ENCODE data around the gene OXNAD1. TPM values are rescaled to one million over a fixed set of nuclear protein-coding genes. Genes with fewer than 3 reads are reported as not detected.

OXNAD1 gene, protein sequence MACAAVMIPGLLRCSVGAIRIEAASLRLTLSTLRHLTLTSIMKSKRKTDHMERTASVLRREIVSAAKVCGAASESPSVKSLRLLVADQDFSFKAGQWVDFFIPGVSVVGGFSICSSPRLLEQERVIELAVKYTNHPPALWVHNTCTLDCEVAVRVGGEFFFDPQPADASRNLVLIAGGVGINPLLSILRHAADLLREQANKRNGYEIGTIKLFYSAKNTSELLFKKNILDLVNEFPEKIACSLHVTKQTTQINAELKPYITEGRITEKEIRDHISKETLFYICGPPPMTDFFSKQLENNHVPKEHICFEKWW
- 18.1 and 28.7 TPM in 2 replicates for total RNA-seq (ENCODE audit: low replicate concordance)

DNA sequence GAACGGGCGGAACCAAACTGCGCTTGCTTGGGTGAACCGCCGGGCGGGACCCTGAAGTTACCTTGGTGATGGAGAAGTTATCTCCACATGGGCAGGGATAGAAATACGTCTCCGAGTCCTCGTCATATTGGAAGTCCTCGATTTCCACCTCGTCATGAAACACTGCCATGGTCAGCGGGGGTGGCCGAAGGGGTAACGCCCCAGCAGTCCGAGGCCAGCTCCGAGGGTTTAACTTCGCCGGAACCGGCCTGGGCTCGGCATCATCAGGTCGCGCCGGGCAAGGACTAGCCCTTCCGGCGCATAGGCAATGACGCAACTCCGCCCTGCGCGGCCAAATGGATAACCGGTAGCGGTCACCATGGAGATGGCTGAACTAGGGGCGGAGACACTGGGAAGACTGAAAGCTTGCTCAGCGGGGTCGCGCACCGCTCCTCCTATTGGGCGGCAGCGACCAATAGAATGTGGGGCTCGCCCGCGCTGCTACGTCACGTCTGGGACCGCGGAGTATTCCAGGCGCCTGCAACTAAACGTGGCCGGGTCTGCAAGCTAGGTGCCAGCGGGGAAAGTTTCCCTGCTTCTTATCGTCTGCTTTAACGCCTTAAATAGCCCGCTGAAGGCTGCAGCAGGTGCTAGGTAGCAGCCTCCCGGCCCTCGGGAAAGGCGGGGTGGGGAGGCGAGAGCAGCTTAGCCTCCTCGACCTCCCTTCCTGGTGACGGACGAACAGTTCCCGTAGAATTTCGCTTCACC, at the start of gene OXNAD1, which contains the start of gene DPH3:
OXNAD1 (plus strand) TSS at position 505 of the 747 bp plus-strand sequence. CDS start 5,741 bp downstream, outside the sequence.
DPH3 (minus strand) TSS at position 236 of the 747 bp plus-strand sequence; CDS start at position 169, 67 bp downstream.
- peaks cover 25% of the 10 kb centered on the region for H3K4me1 Mint-ChIP-seq
- H2AFZ ChIP-seq (replicated peaks) = peak within 1 kb of the TSS; percentile 90

DNA sequence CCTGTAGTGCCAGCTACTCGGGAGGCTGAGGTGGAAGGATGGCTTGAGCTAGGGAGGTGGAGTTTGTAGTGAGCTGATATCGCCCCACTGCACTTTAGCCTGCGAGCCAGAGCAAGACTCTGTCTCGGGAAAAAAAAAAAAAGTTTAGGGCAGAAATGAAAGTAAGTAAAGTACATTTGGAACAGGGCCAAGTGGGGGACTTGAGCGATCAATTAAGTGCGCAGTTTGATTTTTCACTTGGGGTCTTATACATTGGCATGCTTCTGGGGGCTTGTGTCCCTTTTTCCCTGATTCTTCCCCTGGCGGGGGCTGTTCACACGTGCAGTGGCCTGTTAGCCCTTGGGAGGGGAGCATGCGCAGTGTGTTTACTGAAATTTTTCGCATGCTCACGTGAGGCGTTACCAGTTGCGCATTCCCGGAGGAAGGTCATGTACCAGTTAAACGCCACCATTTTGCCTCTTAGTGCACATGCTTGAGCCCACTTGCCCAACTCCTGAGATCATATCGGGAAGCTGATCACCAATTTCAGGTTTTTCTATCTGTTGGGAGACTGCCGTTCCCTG, 48.6 kb upstream of the OXNAD1 start:
- Histone ChIP-seq H3K79me2 (ENCODE audit: low read depth) (no peaks in the 10 kb centered on the region), H3K4me1 (no peaks in the 10 kb centered on the region), H3K4me3 (no peak overlapping the region), H3K4me2 (no peak overlapping the region), H4K20me1 (ENCODE audit: low read depth) (no peaks in the 10 kb centered on the region), H3K36me3 (no peaks in the 10 kb centered on the region), H3K27ac (no peak overlapping the region), H3F3A (ENCODE audit: low read depth) (no peaks in the 10 kb centered on the region), H3K27me3 (no peaks in the 10 kb centered on the region), H3K9me3 (ENCODE audit: low read depth) (no peaks in the 10 kb centered on the region), H2AFZ (replicated peaks) (no peak overlapping the region), H3K9ac (no peak overlapping the region)
- TF ChIP-seq EZH2phosphoT487 (IDR thresholded peaks at IDR 0.05) (no peak), EZH2 (IDR thresholded peaks at IDR 0.05) (no peak)
- TF ChIP-seq, protein P1, sequence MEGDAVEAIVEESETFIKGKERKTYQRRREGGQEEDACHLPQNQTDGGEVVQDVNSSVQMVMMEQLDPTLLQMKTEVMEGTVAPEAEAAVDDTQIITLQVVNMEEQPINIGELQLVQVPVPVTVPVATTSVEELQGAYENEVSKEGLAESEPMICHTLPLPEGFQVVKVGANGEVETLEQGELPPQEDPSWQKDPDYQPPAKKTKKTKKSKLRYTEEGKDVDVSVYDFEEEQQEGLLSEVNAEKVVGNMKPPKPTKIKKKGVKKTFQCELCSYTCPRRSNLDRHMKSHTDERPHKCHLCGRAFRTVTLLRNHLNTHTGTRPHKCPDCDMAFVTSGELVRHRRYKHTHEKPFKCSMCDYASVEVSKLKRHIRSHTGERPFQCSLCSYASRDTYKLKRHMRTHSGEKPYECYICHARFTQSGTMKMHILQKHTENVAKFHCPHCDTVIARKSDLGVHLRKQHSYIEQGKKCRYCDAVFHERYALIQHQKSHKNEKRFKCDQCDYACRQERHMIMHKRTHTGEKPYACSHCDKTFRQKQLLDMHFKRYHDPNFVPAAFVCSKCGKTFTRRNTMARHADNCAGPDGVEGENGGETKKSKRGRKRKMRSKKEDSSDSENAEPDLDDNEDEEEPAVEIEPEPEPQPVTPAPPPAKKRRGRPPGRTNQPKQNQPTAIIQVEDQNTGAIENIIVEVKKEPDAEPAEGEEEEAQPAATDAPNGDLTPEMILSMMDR (IDR thresholded peaks at IDR 0.05) = no peak
- no peaks in the 10 kb centered on the region for H3K4me1 Mint-ChIP-seq
- H3K9me3 Mint-ChIP-seq = no peaks in the 10 kb centered on the region
- H3K4me3 Mint-ChIP-seq = no peak overlapping the region
- H3K27me3 Mint-ChIP-seq (ENCODE audit: insufficient read depth, low read depth) = no peaks in the 10 kb centered on the region
- H3K36me3 Mint-ChIP-seq = no peaks in the 10 kb centered on the region
- no peak for DNase-seq (ENCODE audit: low spot score)
- no peak overlapping the region for H3K27ac Mint-ChIP-seq

More for the DNA sequence above, at the start of gene OXNAD1, which contains the start of gene DPH3:
- H3F3A ChIP-seq (ENCODE audit: low read depth) = peaks cover 4% of the 10 kb centered on the region
- H3K27ac ChIP-seq = peak within 1 kb of the TSS; percentile 40
- H3K36me3 ChIP-seq = no peaks in the 10 kb centered on the region
- peak within 1 kb of the TSS; percentile 75 for H3K4me3 ChIP-seq
- Mint-ChIP-seq H3K4me3 (peak within 1 kb of the TSS; percentile 99), H3K9me3 (no peaks in the 10 kb centered on the region), H3K36me3 (no peaks in the 10 kb centered on the region), H3K27me3 (ENCODE audit: insufficient read depth, low read depth) (peaks cover 2% of the 10 kb centered on the region), H3K27ac (peak within 1 kb of the TSS; percentile 95)
- peaks cover 6% of the 10 kb centered on the region for H4K20me1 ChIP-seq (ENCODE audit: low read depth)
- TF ChIP-seq EZH2phosphoT487 (IDR thresholded peaks at IDR 0.05) (no peak), EZH2 (IDR thresholded peaks at IDR 0.05) (no peak)
- TF ChIP-seq, protein P1 (IDR thresholded peaks at IDR 0.05) = no peak
- DNase-seq (ENCODE audit: low spot score) = peak; percentile 100
- peak within 1 kb of the TSS; percentile 83 for H3K9ac ChIP-seq
- H3K27me3 ChIP-seq = no peaks in the 10 kb centered on the region
- H3K4me1 ChIP-seq = peaks cover 14% of the 10 kb centered on the region
- peak within 1 kb of the TSS; percentile 97 for H3K4me2 ChIP-seq
- H3K9me3 ChIP-seq (ENCODE audit: low read depth) = no peaks in the 10 kb centered on the region
- peaks cover 76% of the 10 kb centered on the region for H3K79me2 ChIP-seq (ENCODE audit: low read depth)

DNA sequence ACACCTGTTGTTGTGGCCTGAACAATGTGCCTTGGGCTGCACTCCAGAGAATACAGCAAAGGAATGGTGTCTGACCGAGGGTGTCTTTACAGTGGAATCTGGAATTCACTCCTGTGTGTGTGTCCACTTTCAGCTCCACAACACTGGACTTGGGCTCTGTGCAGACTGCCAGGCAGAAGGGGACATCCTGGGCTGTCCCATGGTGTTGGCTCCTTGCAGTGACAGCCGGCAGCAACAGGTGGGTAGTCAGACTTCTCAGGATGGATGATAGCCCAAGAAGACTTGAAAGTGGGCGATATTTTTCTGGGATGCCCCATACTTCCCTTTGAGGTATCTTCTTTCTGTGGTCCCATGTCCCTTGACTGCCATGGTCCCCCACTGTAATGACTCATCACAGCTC, 45.2 kb upstream of the OXNAD1 start:
- Histone ChIP-seq H2AFZ (replicated peaks) (no peak overlapping the region), H3K4me2 (no peak overlapping the region), H3K4me1 (no peaks in the 10 kb centered on the region), H3K36me3 (no peaks in the 10 kb centered on the region), H4K20me1 (ENCODE audit: low read depth) (no peaks in the 10 kb centered on the region), H3K9me3 (ENCODE audit: low read depth) (no peaks in the 10 kb centered on the region), H3K79me2 (ENCODE audit: low read depth) (no peaks in the 10 kb centered on the region), H3K9ac (no peak overlapping the region), H3K4me3 (no peak overlapping the region), H3K27me3 (no peaks in the 10 kb centered on the region), H3F3A (ENCODE audit: low read depth) (no peaks in the 10 kb centered on the region), H3K27ac (no peak overlapping the region)
- TF ChIP-seq EZH2 (IDR thresholded peaks at IDR 0.05) (no peak), EZH2phosphoT487 (IDR thresholded peaks at IDR 0.05) (no peak)
- TF ChIP-seq, protein P1 (IDR thresholded peaks at IDR 0.05) = no peak
- no peak for DNase-seq (ENCODE audit: low spot score)
- no peak overlapping the region for H3K4me3 Mint-ChIP-seq
- peaks cover 4% of the 10 kb centered on the region for H3K27me3 Mint-ChIP-seq (ENCODE audit: insufficient read depth, low read depth)
- no peaks in the 10 kb centered on the region for H3K9me3 Mint-ChIP-seq
- H3K36me3 Mint-ChIP-seq = no peaks in the 10 kb centered on the region
- no peak overlapping the region for H3K27ac Mint-ChIP-seq
- H3K4me1 Mint-ChIP-seq = no peaks in the 10 kb centered on the region
